ENCODE results near the gene FGF14.

The FGF14 gene

GRCh38 chr13:101967781-101968180 is 434.1 kb downstream of the FGF14 start:
- DNase-seq, result no peak

- no peak for DNase-seq
Observed at GRCh38 chr13:101967216-101967615, 434.6 kb downstream of the FGF14 start.

GRCh38 chr13:101965096-101965495 is 436.8 kb downstream of the FGF14 start:
- no peak for DNase-seq

GRCh38 chr13:101959016-101959415 is 442.8 kb downstream of the FGF14 start:
- DNase-seq, result no peak

- no peak for DNase-seq
Observed at GRCh38 chr13:101955764-101956163, 446.1 kb downstream of the FGF14 start.

GRCh38 chr13:101951114-101951513 is 450.7 kb downstream of the FGF14 start:
- DNase-seq, result no peak

GRCh38 chr13:101949681-101950080 is 452.2 kb downstream of the FGF14 start:
- DNase-seq, result no peak

- no peak for DNase-seq
Observed at GRCh38 chr13:101946401-101946800, 455.4 kb downstream of the FGF14 start.

- DNase-seq, result no peak
Observed at GRCh38 chr13:101945435-101945834, 456.4 kb downstream of the FGF14 start.

GRCh38 chr13:101944521-101944920 is 457.3 kb downstream of the FGF14 start:
- no peak for DNase-seq

GRCh38 chr13:101942535-101943157 is 459.2 kb downstream of the FGF14 start:
- no peak for DNase-seq

- no peak for DNase-seq
Observed at GRCh38 chr13:101942038-101942437, 459.8 kb downstream of the FGF14 start.

- no peak for DNase-seq
Observed at GRCh38 chr13:101941095-101941783, 460.6 kb downstream of the FGF14 start.

- DNase-seq, result no peak
Observed at GRCh38 chr13:101939370-101939769, 462.5 kb downstream of the FGF14 start.

GRCh38 chr13:101935828-101936227 is 466.0 kb downstream of the FGF14 start:
- no peak for DNase-seq

- no peak for DNase-seq
Observed at GRCh38 chr13:101931186-101931585, 470.7 kb downstream of the FGF14 start.

GRCh38 chr13:101930331-101930730 is 471.5 kb downstream of the FGF14 start:
- no peak for DNase-seq

- no peak for DNase-seq
Observed at GRCh38 chr13:101925731-101926130, 476.1 kb downstream of the FGF14 start.

- no peak for DNase-seq
Observed at GRCh38 chr13:101919541-101920181, 482.2 kb downstream of the FGF14 start.

GRCh38 chr13:101917833-101918661 is 483.8 kb downstream of the FGF14 start:
- DNase-seq, result no peak

- no peak for DNase-seq
Observed at GRCh38 chr13:101917475-101917810, 484.4 kb downstream of the FGF14 start.

GRCh38 chr13:101916775-101917474 is 484.9 kb downstream of the FGF14 start:
- no peak for DNase-seq
